ENCODE results near the gene BLVRB.
"Not testable (repeated sequence)": the region's sequence is repeated elsewhere in the genome, so short reads cannot be mapped to it uniquely, and the experiment has no call there.

The BLVRB gene

DNA sequence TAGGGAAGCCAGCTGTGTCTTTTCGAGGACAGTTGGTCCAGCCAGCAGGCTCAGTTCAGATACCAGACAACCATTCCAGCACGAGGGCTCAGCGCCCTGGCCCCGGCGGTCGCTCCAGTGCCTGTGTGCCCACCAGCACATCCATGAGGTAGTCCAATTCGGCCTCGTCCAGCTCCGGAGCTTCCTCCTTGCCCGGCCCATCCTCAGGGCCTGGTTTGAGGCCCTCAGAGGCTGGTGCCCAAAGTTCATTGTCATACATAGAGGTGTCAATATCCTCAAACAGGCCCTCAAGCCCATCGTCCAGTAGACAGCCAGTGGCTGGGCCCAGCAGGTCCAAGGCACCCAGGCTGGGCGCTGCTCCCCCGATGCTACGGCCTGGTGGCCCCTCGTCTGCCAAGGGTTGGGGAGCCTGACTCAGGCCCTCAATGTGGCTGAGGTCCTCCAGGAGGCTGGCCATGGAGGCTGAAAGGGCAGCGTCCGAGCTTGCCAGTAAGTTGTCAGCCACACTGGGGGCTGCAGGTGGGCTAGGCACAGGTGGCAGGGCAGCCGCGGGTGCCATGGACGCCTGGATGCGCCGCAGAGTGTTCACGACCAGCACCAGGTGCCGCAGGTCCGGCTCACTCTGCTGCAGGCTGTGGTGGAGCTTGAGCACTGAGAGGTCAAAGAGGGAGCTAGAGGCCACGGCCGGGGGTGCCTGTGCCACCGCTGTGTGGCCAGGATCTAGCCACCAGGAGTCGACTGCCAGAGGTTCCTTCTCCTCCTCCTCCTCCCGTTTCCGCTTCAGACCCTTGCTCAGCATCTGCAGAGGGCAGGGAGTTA lies 42.6 kb downstream of the BLVRB start:
- no peak for DNase-seq (ENCODE audit: low spot score)

- DNase-seq (ENCODE audit: low spot score), result no peak
Measured at GRCh38 chr19:40421993-40422747, 43.4 kb downstream of the BLVRB start.

GRCh38 chr19:40420766-40421765 lies 44.5 kb downstream of the BLVRB start:
- DNase-seq (ENCODE audit: low spot score), result peak; percentile 85

DNA sequence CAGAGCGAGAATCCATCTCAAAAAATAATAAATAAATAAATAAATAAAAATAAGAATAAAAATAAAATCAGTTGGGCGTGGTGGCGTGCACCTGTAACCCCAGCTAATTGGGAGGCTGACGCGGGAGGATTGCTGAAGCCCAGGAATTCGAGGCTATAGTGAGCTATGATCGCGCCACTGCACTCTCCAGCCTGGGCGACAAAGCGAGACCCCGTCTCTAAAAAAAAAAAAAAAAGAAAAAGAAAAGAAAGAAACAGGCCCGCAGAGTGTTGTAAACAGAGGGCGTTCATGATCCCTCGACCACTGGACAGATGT lies 45.1 kb downstream of the BLVRB start:
- no peak for DNase-seq (ENCODE audit: low spot score)

DNA sequence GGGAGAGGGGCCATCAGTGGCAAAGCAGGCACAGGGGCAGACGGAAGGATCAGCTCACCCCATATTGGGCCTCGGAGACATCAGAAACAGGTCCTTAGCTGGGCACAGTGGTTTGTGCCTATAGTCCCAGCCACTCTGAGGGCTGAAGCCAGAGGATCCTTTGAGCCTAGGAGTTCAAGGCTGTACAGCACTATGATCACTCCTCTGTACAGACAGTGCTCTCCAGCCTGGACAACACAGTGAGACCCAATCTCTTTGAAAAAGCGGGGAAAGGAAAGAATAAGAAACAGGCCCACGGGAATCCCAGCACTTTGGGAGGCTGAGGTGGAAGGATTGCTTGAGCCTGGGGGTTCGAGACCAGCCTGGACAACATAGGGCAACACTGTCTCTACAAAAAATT lies 45.8 kb downstream of the BLVRB start:
- no peak for DNase-seq (ENCODE audit: low spot score)

GRCh38 chr19:40419066-40419612 lies 46.4 kb downstream of the BLVRB start:
- no peak for DNase-seq (ENCODE audit: low spot score)

DNA sequence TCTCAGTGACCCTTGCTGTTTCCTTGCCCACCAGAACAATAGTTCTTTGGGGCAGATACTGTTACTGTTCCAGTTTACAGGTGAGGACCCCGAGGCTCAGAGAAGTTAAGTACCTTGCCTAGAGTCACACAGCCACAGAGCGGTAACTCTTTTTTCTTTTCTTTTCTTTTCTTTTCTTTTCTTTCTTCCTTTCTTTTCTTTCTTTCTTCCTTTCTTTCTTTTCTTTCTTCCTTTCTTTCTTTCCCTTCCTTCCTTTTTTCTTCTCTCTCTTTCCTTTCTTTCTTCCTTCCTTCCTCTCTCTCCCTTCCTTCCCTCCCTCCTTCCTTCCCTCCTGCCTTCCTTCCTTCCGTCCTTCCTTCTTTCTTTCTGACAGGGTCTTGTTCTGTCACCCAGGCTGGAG lies 47.5 kb downstream of the BLVRB start:
- DNase-seq (ENCODE audit: low spot score), result no peak

DNA sequence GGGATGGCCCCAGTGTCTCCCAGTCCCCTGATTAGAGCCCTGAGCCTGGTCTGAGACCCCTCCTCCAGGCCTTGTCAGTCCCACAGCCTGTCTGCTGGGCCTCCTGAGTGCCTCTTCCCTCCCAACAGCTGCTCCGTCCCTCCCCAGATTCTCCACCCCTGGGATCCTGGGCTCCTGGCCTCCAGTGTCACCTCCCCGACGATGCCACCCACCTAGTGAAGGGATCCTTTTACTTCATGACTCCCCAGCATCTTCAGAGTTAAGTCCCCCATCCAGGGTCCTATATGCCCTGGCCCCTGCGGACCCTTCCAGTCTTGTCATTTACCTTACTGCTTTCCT lies 47.9 kb downstream of the BLVRB start:
- DNase-seq (ENCODE audit: low spot score), result no peak

DNA sequence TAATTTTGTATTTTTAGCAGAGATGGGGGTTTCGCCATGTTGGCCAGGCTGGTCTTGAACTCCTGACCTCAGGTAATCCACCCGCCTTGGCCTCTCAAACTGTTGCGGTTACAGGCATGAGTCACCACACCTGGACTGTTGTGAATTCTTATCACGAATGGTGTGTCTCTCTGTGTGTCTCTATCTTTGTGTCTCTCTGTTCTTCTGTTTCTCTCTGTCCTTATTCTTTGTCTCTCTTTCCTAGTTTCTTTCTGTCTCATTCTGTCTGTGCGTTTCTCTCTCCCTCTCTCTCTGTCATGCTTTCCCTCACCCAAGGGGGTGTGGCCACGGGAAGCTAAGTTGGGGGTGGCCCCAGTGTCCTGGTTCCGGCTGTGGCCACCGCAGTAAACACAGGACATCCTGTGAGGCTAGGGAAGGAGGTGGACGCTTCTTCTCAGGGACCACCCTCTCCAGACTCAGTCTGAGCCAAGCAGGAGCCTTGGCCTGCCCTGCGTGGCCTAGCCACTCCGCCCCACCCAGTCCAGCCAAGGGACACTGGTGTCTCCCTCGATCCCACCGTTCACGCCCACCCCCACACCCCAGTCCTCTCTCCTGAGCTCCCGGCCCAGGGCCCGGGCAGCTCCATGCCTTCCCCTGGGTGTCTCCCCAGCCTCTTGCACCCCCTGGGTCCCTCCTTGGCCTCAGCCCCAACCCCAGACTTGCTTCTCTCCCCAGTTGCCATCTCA lies 48.5 kb downstream of the BLVRB start:
- DNase-seq (ENCODE audit: low spot score), result no peak

- no peak for DNase-seq (ENCODE audit: low spot score)
Measured at GRCh38 chr19:40415768-40416167, 49.8 kb downstream of the BLVRB start.

DNA sequence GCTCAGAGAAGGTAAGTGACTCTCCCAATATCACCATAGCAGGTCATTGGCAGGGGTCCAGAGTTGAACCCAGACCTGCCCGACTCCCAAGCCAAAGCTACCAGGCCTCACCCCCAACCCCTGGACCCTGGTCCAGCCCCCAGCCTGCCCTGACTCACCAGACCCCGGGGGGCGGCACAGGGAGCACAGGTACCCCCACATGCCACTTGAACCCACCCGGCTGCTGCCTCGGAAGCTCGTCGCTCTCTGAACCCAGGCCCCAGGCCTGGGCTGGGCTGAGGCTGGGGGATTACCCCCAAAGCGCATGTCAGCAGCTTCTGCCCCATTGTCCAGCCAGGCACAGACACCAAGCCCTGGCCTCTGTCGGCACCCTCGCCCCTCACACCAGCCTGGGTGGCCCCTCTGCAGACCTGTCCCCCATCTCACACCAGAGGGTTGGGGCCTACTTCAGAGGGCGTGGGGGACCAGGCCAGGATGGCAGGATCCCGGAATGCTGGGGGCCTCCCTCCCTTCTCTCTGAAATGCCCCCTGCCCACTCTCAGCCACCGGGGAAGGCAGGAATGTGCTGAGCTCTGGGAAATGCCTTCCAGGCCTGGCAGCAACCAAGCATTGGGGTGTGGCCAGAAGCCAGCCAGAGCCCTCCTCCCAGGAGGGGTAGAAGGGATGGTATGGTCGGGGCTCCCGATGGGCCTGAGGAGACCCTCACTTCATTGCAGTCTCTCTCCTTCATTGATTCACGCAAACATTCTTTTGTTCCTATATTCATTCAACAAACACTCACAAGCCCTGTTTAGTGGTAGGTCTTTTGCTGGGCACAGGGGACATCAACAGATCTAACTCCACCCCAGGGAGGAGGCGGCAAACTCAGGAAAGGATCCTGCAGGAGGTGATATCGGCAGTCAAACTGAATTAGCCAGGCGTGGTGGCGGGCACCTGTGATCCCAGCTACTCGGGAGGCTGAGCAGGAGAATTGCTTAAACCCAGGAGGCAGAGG lies 50.7 kb downstream of the BLVRB start:
- no peak for DNase-seq (ENCODE audit: low spot score)

DNA sequence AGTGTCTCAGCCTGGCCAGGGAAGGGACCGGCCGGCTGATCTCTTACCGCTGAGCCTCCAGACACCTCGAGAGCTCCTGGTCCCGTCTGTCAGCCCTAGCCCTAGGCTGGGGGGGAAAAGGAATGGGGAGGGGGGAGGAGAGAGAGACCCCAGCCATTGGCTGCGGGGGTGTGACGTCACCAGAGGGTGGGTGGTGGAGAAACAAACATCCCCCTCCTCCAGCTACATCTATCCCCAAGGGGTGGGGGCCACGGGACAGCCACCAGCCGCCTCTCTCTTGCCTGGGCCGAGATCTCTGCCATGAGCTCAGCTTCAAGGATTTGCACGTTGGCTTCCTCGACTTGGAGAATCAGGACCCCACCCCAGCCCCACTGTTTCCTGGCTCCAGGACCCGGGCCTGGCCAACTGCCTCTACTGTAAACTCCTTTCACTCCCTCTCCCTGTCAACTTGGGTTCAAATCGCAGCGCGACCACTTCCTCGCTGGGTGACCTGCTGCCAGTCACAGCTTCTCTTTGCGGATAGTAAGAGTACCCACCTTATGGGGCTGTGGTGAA lies 52.2 kb downstream of the BLVRB start, which contains the start of gene PRX:
TSS of gene PRX (minus strand) at position 88 of the 555 bp plus-strand sequence. CDS start 5,446 bp downstream, outside the sequence.
- DNase-seq (ENCODE audit: low spot score), result no peak

- no peak for DNase-seq (ENCODE audit: low spot score)
Measured at GRCh38 chr19:40412866-40413265, 52.7 kb downstream of the BLVRB start.

GRCh38 chr19:40411958-40412499 lies 53.5 kb downstream of the BLVRB start:
- DNase-seq (ENCODE audit: low spot score), result no peak

- DNase-seq (ENCODE audit: low spot score), result no peak
Measured at GRCh38 chr19:40411125-40411842, 54.3 kb downstream of the BLVRB start.

- DNase-seq (ENCODE audit: low spot score), result no peak
Measured at GRCh38 chr19:40410030-40410389, 55.5 kb downstream of the BLVRB start.

DNA sequence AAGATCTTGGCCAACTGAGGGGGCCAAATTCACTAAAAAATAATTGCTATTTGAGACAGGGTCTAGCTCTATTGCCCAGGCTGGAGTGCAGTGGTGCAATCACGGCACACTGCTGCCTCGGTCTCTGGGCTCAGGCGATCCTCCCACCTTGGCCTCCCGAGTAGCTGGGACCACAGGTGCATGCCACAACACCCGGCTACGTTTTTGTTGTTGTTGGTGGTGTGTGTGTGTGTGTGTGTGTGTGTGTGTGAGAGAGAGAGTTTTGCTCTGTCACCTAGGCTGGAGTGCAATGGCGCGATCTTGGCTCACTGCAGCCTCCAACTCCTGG lies 57.0 kb downstream of the BLVRB start:
- not testable (repeated sequence) for DNase-seq (ENCODE audit: low spot score)

DNA sequence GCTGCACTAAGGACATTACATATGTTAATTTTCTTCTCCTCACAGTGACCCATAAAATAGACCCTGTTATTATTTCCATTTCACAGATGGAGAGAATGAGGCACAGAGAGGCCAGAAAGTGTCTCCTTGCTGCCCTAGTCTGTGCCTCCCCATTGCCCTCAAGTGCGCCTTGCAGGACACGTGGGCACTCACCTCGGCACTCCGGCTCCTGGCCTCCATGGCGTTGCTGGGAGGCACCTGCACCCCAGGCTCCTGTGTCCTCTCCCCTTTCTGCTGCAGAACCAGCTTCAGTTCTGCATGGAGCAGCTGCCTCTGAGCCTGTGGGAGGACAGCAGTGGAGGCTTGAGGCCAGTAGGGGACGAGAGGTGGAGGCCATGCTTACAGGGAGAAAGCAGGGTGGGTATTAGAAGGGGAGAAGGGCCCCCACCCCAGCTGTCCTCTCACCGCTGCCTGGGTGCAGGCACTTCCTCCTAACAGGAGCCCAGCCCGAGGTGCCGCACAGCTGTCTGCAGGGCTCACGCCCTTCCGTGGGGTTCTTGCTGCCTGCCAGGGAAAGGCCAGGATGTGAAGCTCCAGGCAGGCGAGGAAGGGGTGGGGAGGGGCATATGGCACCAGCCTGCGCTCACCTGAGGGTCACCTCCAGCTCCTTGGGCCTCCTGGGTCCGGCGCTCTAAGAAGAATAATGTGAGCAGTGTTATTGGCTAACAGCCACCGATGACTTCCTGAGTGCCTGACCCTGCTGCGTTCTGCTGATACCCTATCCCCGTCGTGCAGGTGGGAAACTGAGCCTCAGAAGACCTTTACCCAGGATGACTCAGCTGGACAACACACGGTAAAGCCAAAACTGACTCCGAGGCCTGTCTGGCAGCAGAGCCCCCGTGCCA lies 57.6 kb downstream of the BLVRB start:
- no peak for DNase-seq (ENCODE audit: low spot score)
